HepG2 (cell line): Measurements from ENCODE around the gene GSC2. TPM values are rescaled to one million over a fixed set of nuclear protein-coding genes. Genes with fewer than 3 reads are reported as not detected.

Source experiments
- ATM ChIP-seq: fragments of 450-650 bp; IDR thresholded peaks from 2 replicates; pipeline ENCODE4 v1.7.1; 2017; ENCODE audit warnings: mild to moderate bottlenecking, borderline replicate concordance
- CAMTA2 ChIP-seq: sonication (generic); formaldehyde crosslinking; IDR thresholded peaks from 2 replicates; pipeline ENCODE4 v1.4.0; 2020; ENCODE audit warnings: mild to moderate bottlenecking, missing genetic modification reagents, borderline replicate concordance
- GZF1 ChIP-seq: sonication (generic); formaldehyde crosslinking; IDR thresholded peaks from 2 replicates; pipeline ENCODE4 v1.5.1; 2020; ENCODE audit warnings: mild to moderate bottlenecking, missing genetic modification reagents
- MAFK ChIP-seq, 2 experiments: IDR thresholded peaks in 1 of 2; conservative IDR thresholded peaks in 1 of 2; 2 replicates each; pipeline ENCODE4 v1.6.1; 2011; ENCODE audit warnings: improper control_type of control experiment in 2 of 2, low read length in 2 of 2
- NFE2 ChIP-seq: sonication (generic); formaldehyde crosslinking; IDR thresholded peaks from 2 replicates; pipeline ENCODE4 v1.4.0; 2020; ENCODE audit warnings: missing genetic modification reagents
- PITX1 ChIP-seq: sonication (generic); formaldehyde crosslinking; IDR thresholded peaks from 2 replicates; pipeline ENCODE4 v1.5.1; 2020; ENCODE audit warnings: mild to moderate bottlenecking, missing genetic modification reagents
- PRMT3 ChIP-seq: sonication (generic); formaldehyde crosslinking; IDR thresholded peaks from 2 replicates; pipeline ENCODE4 v1.8.1; 2022; ENCODE audit warnings: low read depth, mild to moderate bottlenecking, moderate library complexity, missing genetic modification reagents, borderline replicate concordance
- SMAD9 ChIP-seq: sonication (generic); formaldehyde crosslinking; IDR thresholded peaks from 2 replicates; pipeline ENCODE4 v1.5.1; 2020; ENCODE audit warnings: mild to moderate bottlenecking, missing genetic modification reagents
- SP1 ChIP-seq, 2 experiments: fragments of 450-650 bp in 1 of 2; sonication (generic) in 1 of 2; formaldehyde crosslinking in 1 of 2; IDR thresholded peaks; 2 replicates each; pipeline versions ENCODE4 v1.4.0 to v1.6.1; 2016 to 2020; ENCODE audit warnings: missing genetic modification reagents in 1 of 2
- ZMYM4 ChIP-seq: sonication (generic); formaldehyde crosslinking; IDR thresholded peaks from 2 replicates; pipeline ENCODE4 v1.8.1; 2023; ENCODE audit warnings: mild to moderate bottlenecking, missing genetic modification reagents
- ZNF224 ChIP-seq: sonication (generic); formaldehyde crosslinking; IDR thresholded peaks from 2 replicates; pipeline ENCODE4 v1.5.0; 2020; ENCODE audit warnings: mild to moderate bottlenecking, missing genetic modification reagents
- ZNF512 ChIP-seq: sonication (generic); formaldehyde crosslinking; IDR thresholded peaks from 2 replicates; pipeline ENCODE4 v1.4.0; 2020; ENCODE audit warnings: mild to moderate bottlenecking, missing genetic modification reagents
- ZNF513 ChIP-seq: sonication (generic); formaldehyde crosslinking; conservative IDR thresholded peaks from 2 replicates; pipeline ENCODE4 v1.5.0; 2020; ENCODE audit warnings: missing genetic modification reagents
- ZNF546 ChIP-seq: sonication (generic); formaldehyde crosslinking; conservative IDR thresholded peaks from 2 replicates; pipeline ENCODE4 v1.8.1; 2023; ENCODE audit warnings: mild to moderate bottlenecking, missing genetic modification reagents
- ZNF614 ChIP-seq: IDR thresholded peaks from 2 replicates; pipeline ENCODE4 v1.6.1; 2018; ENCODE audit warnings: missing biosample characterization, missing genetic modification reagents, inconsistent platforms, borderline replicate concordance
- ZNF644 ChIP-seq: IDR thresholded peaks from 2 replicates; pipeline ENCODE4 v1.6.1; 2016; ENCODE audit warnings: low read depth
- polyA plus RNA-seq, 8 experiments: library from polyadenylated mRNA; depleted of rRNA in 3 of 8; stranded (reverse) in 7 of 8; unstranded in 1 of 8; fragments of >200 nt; fragmentation: Illumina TruSeq in 4 of 8; extraction: Trizol in 4 of 8; gene quantifications; 2 replicates each; pipeline versions ENCODE4 v1.2.1 to v1.2.3, GENCODE V29; 2011 to 2016; ENCODE audit warnings: low read depth in 4 of 8, missing spikeins in 1 of 8, mixed read lengths in 1 of 8; ENCODE audit not compliant: insufficient read depth in 1 of 8
- total RNA-seq, 5 experiments: library from RNA; depleted of rRNA; stranded (reverse); fragments of >200 nt; fragmentation: Illumina TruSeq; extraction: Trizol; gene quantifications; 2 replicates each; pipeline ENCODE4 v1.2.3, GENCODE V29; 2016; ENCODE audit warnings: low read depth in 1 of 5
- TF ChIP-seq, protein P1 (sequence below): sonication (generic); IDR thresholded peaks from 2 replicates; pipeline ENCODE4 v1.6.1; 2016; ENCODE audit warnings: low read depth, borderline replicate concordance
- TF ChIP-seq, protein P2 (sequence below): sonication (generic); formaldehyde crosslinking; IDR thresholded peaks from 2 replicates; pipeline ENCODE4 v1.8.1; 2023; ENCODE audit warnings: mild to moderate bottlenecking, missing genetic modification reagents
- TF ChIP-seq, protein P3 (sequence below): sonication (generic); formaldehyde crosslinking; IDR thresholded peaks from 2 replicates; pipeline ENCODE4 v1.8.0; 2022; ENCODE audit warnings: mild to moderate bottlenecking, missing genetic modification reagents, moderate library complexity
- TF ChIP-seq, protein P4 (sequence below), 2 experiments: sonication (generic) in 1 of 2; formaldehyde crosslinking in 1 of 2; IDR thresholded peaks; 2 replicates each; pipeline versions ENCODE4 v1.4.0 to v1.6.1; 2018 to 2020; ENCODE audit warnings: missing genetic modification reagents in 2 of 2, borderline replicate concordance in 1 of 2, low read depth in 1 of 2, mild to moderate bottlenecking in 1 of 2, missing biosample characterization in 1 of 2

The GSC2 gene
- total and polyA plus RNA-seq, 2 of the 13 experiments (the other 11 are each of a cell fraction or from before 2014, with no cell fraction given), result not detected

DNA sequence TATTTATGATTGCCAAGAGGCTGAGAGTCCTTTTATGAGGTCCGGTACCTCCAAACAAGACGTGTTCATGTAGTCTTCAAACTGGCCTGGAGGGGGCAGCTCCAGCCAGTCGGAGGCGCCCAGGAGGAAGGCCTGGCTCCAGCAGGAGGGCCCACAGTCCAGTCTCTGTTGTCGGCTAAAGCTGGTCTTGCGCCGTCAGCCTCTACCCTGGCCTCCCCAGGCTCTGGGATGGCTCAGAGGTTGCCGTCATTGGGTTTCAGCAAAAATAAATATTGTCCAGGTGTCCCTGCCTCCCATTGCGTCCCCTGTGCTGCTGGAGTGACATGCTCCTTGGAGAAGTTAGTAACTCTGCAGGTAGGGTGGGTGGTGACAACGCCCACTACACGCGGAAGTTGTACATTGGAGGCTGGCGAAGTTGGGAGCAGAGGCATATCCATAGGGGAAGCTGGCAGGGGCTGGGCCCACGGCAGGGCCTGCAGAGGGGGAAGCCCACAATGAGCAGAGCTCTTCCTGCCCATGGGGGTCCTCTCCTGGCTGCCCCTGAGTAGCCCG, 29.5 kb upstream of the GSC2 start (continued):
- TF ChIP-seq ZNF513 (no peak), MAFK (conservative IDR thresholded peaks at IDR 0.05 in 1 of 2, IDR thresholded peaks at IDR 0.05 in 1 of 2; ENCODE audit: low read length in 2 of 2) (no peak), ATM (no peak), ZNF546 (CRISPR knock-in tag) (no peak), ZNF512 (CRISPR knock-in tag) (no peak), SP1 (IDR thresholded peaks at IDR 0.05) (no peak), SP1 (CRISPR knock-in tag; IDR thresholded peaks at IDR 0.05) (peak; percentile 33; the same call in 1 of the 2 replicates), NFE2 (CRISPR knock-in tag) (no peak), PRMT3 (CRISPR knock-in tag) (no peak), CAMTA2 (CRISPR knock-in tag) (0 out of 2 replicates have a peak, but pooled peaks have one; percentile 41), ZMYM4 (CRISPR knock-in tag) (no peak; the same call in 1 of the 2 replicates), ZNF224 (CRISPR knock-in tag) (0 out of 2 replicates have a peak, but pooled peaks have one; percentile 33), PITX1 (no peak), ZNF644 (no peak), SMAD9 (no peak), GZF1 (no peak), ZNF614 (CRISPR knock-in tag) (0 out of 2 replicates have a peak, but pooled peaks have one; percentile 45)
- TF ChIP-seq, protein P1, sequence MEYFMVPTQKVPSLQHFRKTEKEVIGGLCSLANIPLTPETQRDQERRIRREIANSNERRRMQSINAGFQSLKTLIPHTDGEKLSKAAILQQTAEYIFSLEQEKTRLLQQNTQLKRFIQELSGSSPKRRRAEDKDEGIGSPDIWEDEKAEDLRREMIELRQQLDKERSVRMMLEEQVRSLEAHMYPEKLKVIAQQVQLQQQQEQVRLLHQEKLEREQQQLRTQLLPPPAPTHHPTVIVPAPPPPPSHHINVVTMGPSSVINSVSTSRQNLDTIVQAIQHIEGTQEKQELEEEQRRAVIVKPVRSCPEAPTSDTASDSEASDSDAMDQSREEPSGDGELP, result peak; percentile 10; the same call in 1 of the 2 replicates
- TF ChIP-seq, protein P2, sequence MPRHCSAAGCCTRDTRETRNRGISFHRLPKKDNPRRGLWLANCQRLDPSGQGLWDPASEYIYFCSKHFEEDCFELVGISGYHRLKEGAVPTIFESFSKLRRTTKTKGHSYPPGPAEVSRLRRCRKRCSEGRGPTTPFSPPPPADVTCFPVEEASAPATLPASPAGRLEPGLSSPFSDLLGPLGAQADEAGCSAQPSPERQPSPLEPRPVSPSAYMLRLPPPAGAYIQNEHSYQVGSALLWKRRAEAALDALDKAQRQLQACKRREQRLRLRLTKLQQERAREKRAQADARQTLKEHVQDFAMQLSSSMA (CRISPR knock-in tag), result no peak
- TF ChIP-seq, protein P3, sequence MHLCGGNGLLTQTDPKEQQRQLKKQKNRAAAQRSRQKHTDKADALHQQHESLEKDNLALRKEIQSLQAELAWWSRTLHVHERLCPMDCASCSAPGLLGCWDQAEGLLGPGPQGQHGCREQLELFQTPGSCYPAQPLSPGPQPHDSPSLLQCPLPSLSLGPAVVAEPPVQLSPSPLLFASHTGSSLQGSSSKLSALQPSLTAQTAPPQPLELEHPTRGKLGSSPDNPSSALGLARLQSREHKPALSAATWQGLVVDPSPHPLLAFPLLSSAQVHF, result no peak
- TF ChIP-seq, protein P4, sequence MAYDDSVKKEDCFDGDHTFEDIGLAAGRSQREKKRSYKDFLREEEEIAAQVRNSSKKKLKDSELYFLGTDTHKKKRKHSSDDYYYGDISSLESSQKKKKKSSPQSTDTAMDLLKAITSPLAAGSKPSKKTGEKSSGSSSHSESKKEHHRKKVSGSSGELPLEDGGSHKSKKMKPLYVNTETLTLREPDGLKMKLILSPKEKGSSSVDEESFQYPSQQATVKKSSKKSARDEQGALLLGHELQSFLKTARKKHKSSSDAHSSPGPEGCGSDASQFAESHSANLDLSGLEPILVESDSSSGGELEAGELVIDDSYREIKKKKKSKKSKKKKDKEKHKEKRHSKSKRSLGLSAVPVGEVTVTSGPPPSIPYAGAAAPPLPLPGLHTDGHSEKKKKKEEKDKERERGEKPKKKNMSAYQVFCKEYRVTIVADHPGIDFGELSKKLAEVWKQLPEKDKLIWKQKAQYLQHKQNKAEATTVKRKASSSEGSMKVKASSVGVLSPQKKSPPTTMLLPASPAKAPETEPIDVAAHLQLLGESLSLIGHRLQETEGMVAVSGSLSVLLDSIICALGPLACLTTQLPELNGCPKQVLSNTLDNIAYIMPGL (CRISPR knock-in tag; IDR thresholded peaks at IDR 0.05; ENCODE audit: borderline replicate concordance in 1 of 2, low read depth in 1 of 2), result peak in 1 of 2 experiments; percentile 63; a peak in 2 of 4 replicates
